GM03348 (cell line): ENCODE data around the gene WDR35.
"Not testable (repeated sequence)": the region's sequence is repeated elsewhere in the genome, so short reads cannot be mapped to it uniquely, and the experiment has no call there.

Experiments used
- DNase-seq: peaks from one replicate; pipeline ENCODE4 v3.0.0; 2012; ENCODE audit warnings: low spot score

WDR35 gene

DNA sequence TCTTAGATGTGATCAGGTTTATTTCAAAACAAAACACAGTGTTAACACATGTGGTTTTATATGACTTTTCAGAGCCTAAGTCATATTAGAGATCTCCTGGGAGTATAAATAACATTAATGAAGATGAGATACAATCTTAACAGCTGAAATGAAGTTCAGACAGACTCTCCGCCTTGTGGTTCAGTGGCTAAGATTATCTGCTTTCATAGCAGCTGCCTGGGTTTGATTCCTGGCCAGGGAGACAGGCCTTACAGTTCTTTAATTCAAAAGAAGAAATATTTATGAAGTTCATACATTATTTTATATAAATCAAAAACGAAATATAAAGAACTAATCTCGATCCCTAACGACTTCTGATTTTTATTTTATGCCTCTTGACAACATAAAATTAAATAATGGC, 52.9 kb downstream of the WDR35 start:
- no peak for DNase-seq

DNA sequence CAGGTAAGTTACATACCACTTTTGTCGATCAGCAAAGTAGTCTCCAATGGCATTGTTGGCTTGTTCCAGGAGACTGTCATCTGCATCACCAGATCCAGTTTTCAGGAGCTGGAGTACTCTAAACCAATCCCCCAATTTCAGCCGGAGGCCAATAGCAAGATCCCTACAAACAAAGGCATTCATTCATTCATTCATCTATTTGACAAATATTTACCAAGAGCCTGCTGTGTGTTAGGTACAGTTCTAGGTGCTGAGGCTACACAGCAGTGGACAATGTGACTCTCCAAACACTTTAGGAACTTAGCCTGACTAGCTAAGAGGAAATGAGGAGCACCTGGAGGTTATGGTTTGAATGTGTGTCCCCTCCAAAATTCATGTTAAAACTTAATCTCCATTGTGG, 53.7 kb downstream of the WDR35 start:
- DNase-seq: no peak

DNA sequence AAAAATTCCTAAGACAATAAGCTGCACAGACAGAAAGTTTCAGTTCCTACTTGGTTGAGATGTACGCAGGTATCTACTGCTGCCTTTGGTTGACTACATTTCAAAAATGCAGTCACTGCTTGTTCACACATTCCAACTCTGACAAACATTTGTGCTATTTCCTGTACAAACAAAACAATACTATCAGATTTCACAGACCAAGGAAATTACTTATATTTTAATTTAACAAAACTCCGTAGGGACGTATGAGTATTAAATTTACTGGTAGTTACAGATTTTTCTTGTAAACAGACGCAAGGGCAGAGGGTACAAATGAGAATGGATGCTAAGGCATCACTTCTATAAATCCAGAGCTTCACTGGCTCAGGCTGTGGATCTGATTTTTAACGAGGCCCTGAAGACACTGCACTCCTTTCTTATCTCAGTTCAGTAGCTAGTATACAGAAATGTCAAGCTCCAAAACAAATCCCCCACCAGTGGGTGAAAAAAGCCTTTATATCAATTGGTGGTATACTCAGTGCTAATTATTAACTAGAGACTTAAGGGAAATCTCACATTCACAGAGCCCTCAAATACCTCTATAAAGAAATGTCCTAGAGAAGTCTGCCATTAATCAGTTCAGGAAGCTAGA, 56.4 kb downstream of the WDR35 start:
- peak; percentile 60 for DNase-seq

DNA sequence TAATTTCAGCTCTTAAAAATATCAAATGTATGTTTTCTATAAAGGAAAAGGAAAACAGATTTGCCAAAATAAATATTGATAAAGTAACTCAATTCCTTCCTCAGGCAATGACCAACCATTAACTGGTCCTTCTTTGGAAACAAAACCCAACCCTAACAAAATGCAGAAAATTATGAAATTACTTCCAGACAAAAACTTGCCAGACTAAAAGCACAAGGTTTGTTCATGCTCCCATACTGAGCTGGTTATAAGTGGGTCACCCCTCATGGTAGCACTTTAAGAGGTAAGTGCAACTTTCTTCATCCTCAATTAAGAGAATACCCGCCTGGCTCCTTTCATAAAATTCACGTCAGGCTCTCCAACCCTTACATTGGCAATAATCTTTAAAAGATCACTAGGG, 57.0 kb downstream of the WDR35 start:
- DNase-seq: no peak

DNA sequence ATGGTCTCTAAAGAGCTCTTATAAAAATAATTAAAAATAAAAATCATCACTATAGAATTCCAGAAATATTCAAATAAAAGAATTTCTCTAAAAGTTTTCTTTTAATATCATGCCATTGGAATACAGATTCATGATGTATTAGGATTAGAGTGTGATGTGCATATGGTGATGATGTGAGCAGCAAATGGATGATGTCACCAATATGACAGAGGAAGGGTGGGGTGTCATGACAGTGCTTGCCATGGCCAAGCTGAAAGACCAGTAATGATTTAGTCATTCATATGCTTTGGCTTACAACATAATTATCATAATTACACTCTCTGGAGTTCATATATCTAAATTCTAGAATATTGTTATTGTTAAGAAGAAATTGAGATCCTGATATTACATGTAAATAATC, 60.7 kb downstream of the WDR35 start:
- DNase-seq: no peak

DNA sequence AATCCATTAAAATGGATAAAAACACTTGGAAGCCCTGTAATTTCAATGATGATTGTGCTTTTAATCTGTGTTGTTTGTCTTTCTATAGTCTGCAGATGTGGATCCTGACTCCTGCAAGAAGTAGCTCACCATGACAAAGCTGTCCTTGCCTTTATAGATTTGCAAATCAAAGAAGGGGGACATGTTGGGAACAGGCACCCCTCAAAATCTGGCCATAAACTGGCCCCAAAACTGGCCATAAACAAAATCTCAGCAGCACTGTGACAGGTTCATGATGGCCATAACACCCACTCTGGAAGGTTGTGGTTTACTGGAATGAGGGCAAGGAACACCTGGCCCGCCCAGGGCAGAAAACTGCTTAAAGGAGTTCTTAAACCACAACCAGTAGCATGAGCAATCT, 62.1 kb downstream of the WDR35 start:
- DNase-seq: not testable (repeated sequence)

DNA sequence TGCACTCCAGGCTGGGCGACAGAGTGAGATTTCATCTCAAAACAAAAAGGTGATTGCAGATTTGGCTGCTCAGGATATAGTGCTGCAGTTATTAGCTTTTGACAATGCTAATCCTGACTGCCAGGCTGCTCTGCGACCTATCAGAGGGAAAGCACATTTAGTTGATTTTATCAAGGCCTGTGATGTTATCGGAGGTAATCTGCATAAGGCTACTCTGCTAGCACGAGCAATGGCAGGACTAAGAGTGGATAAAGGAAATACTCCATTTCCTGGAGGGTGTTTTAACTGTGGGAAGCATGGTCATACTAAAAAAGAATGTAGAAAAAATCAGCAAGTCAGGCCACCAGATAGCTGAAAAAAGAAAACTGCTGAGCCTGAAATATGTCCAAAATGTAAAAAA, 65.4 kb downstream of the WDR35 start:
- not testable (repeated sequence) for DNase-seq

DNA sequence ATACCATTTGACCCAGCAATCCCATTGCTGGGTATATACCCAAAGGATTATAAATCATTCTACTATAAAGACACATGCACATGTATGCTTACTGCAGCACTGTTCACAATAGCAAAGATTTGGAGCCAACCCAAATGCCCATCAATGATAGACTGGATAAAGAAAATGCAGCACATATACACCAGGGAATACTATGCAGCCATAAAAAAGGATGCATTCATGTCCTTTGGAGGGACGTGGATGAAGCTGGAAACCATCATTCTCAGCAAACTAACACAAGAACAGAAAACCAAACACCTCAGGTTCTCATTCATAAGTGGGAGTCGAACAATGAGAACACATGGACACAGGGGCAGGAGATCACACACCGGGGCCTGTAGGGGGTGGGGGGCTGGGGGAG, 67.7 kb downstream of the WDR35 start:
- not testable (repeated sequence) for DNase-seq

DNA sequence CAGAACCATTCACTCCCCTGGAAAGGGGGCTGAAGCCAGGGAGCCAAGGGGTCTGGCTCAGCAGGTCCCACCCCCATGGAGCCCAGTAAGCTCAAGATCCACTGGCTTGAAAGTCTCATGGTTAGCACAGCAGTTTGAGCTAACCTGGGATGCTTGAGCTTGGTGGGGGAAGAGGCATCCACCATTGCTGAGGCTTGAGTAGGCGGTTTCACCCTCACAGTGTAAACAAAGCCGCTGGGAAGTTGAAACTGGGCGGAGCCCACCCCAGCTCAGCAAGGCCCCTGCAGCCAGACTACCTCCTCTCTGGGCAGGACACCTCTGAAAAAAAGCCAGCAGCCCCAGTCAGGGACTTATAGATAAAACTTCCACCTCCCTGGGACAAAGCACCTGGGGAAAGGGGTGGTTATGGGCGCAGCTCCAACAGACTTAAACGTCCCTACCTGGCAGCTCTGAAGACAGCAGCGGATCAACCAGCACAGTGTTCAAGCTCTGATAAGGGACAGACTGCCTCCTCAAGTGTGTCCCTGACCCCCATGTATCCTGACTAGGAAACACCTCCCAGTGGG, 73.4 kb downstream of the WDR35 start:
- no peak for DNase-seq

GRCh38 chr2:19914266-19914975, 75.5 kb downstream of the WDR35 start:
- DNase-seq: no peak

DNA sequence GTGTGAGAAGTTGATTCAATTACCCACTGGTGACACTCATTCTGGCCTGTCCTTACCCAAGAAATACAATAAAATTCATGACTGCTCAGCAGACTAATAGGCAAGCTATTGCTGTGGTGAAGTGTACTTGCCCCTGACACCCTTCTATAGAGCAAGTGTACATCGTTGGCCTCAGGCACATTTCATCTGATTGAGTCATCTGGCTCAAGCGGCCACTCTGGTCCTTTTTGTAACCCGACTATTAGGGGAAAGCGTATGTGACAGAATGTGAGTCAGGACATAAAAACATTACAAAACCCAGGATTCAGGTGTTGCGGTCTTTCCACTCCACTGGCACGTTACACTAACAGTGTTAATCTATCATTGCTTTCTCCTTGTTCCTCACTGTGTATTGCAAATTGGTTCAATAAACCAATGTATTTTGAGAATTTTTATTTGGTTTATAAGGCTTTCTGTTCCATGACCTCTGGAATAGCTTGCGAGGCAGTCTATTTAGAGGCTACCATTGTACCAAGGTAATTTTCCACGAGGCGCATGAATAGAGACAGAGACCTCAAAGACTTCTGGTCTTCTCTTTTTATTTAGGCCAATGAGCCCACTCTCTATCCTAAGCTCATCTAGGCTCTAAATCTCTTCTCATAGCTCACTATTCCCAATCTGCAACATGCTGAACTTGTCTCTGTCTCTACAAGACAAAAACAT, 77.9 kb downstream of the WDR35 start:
- peak; percentile 47 for DNase-seq

DNA sequence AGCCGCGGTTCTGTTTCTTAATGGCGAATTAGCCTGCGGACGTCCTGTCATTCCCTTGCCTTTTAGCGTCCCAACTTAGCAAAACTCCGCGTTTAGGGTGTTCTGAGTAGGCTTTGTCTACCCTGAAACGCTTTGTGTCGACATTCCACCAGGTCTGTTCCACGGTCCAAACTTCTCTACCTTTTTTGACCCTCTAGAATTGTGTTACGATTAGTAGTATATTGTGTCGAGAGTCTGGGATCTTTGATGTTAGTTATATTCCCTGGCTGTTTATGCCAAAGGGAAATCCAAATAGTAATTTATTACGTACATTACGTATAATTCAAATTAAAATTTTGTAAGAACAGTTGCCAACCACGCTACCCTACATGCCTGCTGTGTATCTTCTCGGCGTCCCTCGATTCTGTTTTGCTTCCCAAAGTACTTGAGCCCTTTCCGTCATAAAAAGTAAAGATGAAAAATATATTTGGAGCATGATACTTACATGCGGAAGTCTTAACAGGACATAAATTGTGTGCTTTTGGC, 87.6 kb downstream of the WDR35 start:
- DNase-seq: no peak

- peak; percentile 98 for DNase-seq
Measured at GRCh38 chr2:19901442-19902215, 88.3 kb downstream of the WDR35 start, which contains the start of gene TTC32. Gene TTC32 (minus strand): TSS chr2:19901983. CDS start chr2:19901854, 129 bp downstream.

GRCh38 chr2:19900931-19901441, 88.9 kb downstream of the WDR35 start:
- no peak for DNase-seq

DNA sequence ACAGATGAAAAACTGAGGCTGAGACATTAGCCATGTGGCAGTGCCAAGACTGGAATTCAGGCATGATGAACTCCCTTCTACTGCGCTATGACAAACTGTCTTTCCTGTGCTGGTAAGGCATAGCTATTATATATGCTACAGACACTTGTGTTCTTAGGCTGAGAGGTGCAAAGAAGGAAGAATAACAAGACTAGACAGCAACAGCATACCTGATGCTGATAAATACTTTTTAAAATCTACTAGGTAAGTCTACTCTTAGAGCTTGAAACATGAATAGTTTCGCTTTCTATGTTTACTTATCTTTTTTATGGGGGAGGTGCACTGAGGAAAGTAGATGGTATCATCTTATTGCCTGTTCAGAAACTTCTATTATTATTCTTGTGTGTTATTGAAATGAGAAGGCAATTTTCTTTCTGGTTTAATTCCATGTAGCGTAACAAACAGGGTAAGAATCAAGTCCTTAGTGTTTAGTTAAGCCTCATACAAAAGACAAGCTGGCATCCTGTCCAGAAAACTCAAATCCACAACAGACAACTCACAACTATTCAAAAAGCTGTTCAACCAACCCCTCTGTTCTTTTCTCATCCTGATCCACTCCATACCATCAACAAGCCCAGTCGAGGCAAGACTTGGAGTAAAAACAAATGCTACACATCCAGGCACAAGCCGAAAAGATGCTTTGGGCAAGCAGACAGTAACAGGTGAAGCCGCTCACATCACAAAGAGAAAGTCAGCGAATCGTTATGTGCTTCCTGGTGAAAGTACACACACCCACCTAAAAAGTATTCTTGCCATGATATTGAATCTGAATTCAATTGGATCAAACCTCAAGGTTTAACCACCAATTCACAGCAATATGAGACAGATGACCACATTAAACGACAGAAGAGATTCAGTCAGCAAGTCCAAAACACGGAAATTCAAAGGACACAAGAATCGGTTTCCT, 89.6 kb downstream of the WDR35 start:
- DNase-seq: no peak

GRCh38 chr2:19898592-19899329, 91.1 kb downstream of the WDR35 start:
- no peak for DNase-seq

DNA sequence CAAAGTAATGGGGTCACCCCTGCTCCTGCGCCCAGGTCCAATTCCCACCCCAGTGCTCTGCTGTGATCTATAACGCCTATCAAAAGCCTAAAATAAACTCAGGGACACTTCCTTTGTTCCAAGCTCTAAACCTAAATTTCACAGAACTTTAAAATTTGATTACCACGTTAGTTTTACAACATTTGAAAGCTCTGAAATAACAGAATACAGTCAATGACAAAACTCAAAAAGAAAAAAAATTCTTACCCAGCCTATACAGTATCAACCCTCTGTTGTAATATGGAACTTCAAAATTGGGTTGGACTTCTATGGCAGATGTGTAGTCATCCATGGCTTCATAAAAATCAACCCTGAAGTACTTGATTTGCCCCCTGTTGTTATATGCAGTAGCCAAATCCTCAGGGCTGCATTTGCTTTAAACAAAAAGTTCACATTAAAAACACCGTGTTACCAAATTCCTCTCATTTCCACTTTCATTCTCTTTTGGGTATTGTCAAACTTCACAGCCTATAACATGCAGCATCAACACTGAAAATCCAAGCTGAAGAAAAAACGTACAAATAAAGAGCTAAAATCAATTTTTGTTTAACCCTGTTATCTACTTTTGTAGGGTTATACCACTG, 92.2 kb downstream of the WDR35 start:
- DNase-seq: no peak

- no peak for DNase-seq
Measured at GRCh38 chr2:19895535-19895934, 94.4 kb downstream of the WDR35 start.

DNA sequence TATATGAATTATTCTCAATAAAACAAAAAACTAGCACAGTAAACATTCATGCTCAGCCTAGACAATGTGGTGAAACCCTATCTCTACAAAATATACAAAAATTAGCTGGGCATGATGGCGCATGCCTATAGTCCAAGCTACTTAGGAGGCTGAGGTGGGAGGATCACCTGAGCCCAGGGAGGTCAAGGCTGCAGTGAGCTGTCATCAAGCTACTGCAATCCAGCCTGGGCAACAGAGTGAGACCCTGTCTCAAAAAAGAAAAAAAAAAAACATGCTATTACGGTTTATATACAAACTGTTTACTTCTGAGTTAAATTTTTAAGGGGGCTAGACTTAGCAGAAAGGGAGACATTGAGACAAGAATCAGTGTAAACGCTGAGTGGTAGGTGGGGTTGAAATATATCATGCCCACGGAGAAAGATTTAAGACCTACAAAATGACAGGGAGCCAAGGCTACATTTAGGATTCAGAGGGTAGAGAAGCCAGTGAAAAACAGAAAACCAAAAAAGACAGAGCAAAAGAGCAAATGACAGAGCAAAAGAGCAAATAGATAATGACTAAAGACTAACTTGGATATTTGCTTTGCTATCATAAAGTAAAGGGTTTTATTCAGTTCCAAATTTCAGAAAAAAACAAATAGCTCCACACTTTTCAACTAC, 95.6 kb downstream of the WDR35 start:
- DNase-seq: no peak
